Kidney epithelial cell (primary cell): ENCODE data around the gene EPHB1. TPM values are rescaled to one million over a fixed set of nuclear protein-coding genes. Genes with fewer than 3 reads are reported as not detected.
"Not testable (repeated sequence)": the region's sequence is repeated elsewhere in the genome, so short reads cannot be mapped to it uniquely, and the experiment has no call there.

Experiments
- DNase-seq: peaks from one replicate; pipeline ENCODE4 v3.0.0-alpha.2; 2010; ENCODE audit warnings: low read depth
- H3K27me3 ChIP-seq: 2 replicates; pipeline ENCODE4 v1.6.0; 2011; ENCODE audit warnings: low read length; ENCODE audit not compliant: control insufficient read depth, insufficient read depth
- H3K36me3 ChIP-seq: 2 replicates; pipeline ENCODE4 v1.5.1; 2011; ENCODE audit warnings: low read length; ENCODE audit not compliant: control insufficient read depth, insufficient read depth
- H3K4me3 ChIP-seq: 2 replicates; pipeline ENCODE4 v1.5.1; 2011; ENCODE audit warnings: low read depth, mild to moderate bottlenecking, control low read depth, low read length
- CTCF ChIP-seq: IDR thresholded peaks from 2 replicates; pipeline ENCODE4 v1.5.1; 2011; ENCODE audit warnings: mild to moderate bottlenecking, moderate library complexity, low read length, control low read depth, inconsistent platforms; ENCODE audit not compliant: insufficient read depth, poor library complexity, severe bottlenecking
- total RNA-seq: library from RNA; depleted of rRNA; stranded (reverse); fragments of >200 nt; gene quantifications from 2 replicates; pipeline ENCODE4 v1.2.3, GENCODE V29; 2015

Gene EPHB1
- total RNA-seq, 1 donor from 2014 or later: 10.8 TPM

- DNase-seq: no peak
- Histone ChIP-seq H3K36me3 (no peaks in the 10 kb centered on the region), H3K27me3 (no peaks in the 10 kb centered on the region), H3K4me3 (no peak overlapping the region)
- no peak for TF ChIP-seq CTCF
These were observed 25.7 kb upstream of the EPHB1 start for GRCh38 chr3:134769287-134769868.

- DNase-seq: no peak
- Histone ChIP-seq H3K4me3 (no peak overlapping the region), H3K36me3 (no peaks in the 10 kb centered on the region), H3K27me3 (no peaks in the 10 kb centered on the region)
- TF ChIP-seq CTCF: no peak
These were observed 23.0 kb upstream of the EPHB1 start for GRCh38 chr3:134772011-134772410.

GRCh38 chr3:134772591-134772990 lies 22.5 kb upstream of the EPHB1 start:
- no peak for DNase-seq
- Histone ChIP-seq H3K36me3 (no peaks in the 10 kb centered on the region), H3K4me3 (no peak overlapping the region), H3K27me3 (no peaks in the 10 kb centered on the region)
- no peak for TF ChIP-seq CTCF

GRCh38 chr3:134775831-134776230 lies 19.2 kb upstream of the EPHB1 start:
- H3K27me3 ChIP-seq: no peaks in the 10 kb centered on the region
- H3K4me3 ChIP-seq: no peak overlapping the region
- no peak for TF ChIP-seq CTCF
- no peaks in the 10 kb centered on the region for H3K36me3 ChIP-seq
- no peak for DNase-seq

- Histone ChIP-seq H3K4me3 (no peak overlapping the region), H3K36me3 (no peaks in the 10 kb centered on the region), H3K27me3 (no peaks in the 10 kb centered on the region)
- DNase-seq: no peak
- no peak for TF ChIP-seq CTCF
These were observed 18.5 kb upstream of the EPHB1 start for GRCh38 chr3:134776518-134776917.

GRCh38 chr3:134777341-134777740 lies 17.7 kb upstream of the EPHB1 start:
- TF ChIP-seq CTCF: no peak
- Histone ChIP-seq H3K36me3 (no peaks in the 10 kb centered on the region), H3K4me3 (no peak overlapping the region), H3K27me3 (no peaks in the 10 kb centered on the region)
- DNase-seq: no peak

GRCh38 chr3:134788283-134788682 lies 6.8 kb upstream of the EPHB1 start:
- H3K36me3 ChIP-seq: not testable (repeated sequence)

More at GRCh38 chr3:134788283-134788682, 6.8 kb upstream of the EPHB1 start:
- DNase-seq, H3K27me3 ChIP-seq, H3K4me3 ChIP-seq: not testable (repeated sequence)
